H9 (cell line): ENCODE measurements around the gene SH2D1B. TPM values are rescaled to one million over a fixed set of nuclear protein-coding genes. Genes with fewer than 3 reads are reported as not detected.

ENCODE experiments used
- DNase-seq: peaks from one replicate; pipeline ENCODE4 v3.0.0-alpha.2; 2017
- H2AFZ ChIP-seq: one replicate; pipeline ENCODE4 v1.6.1; 2013; ENCODE audit warnings: mild to moderate bottlenecking, low read length, control low read depth, moderate library complexity
- H2AK5ac ChIP-seq: 2 replicates; pipeline ENCODE4 v1.6.1; 2013; ENCODE audit warnings: low read length, control low read depth, mixed read lengths; ENCODE audit not compliant: insufficient read length
- H2BK120ac ChIP-seq: one replicate; pipeline ENCODE4 v1.6.1; 2013; ENCODE audit warnings: low read depth, mild to moderate bottlenecking, low read length, control low read depth, inconsistent platforms; ENCODE audit not compliant: poor library complexity, severe bottlenecking
- H2BK12ac ChIP-seq: 2 replicates; pipeline ENCODE4 v1.6.1; 2013; ENCODE audit warnings: low read length, control low read depth, mixed read lengths, low read depth; ENCODE audit not compliant: insufficient read length
- H2BK15ac ChIP-seq: 2 replicates; pipeline ENCODE4 v1.6.1; 2013; ENCODE audit warnings: low read depth, low read length, control low read depth
- H2BK20ac ChIP-seq: one replicate; pipeline ENCODE4 v1.6.1; 2013; ENCODE audit warnings: low read depth, mild to moderate bottlenecking, low read length, control low read depth, inconsistent platforms; ENCODE audit not compliant: poor library complexity, severe bottlenecking
- H2BK5ac ChIP-seq: 2 replicates; pipeline ENCODE4 v1.6.1; 2013; ENCODE audit warnings: low read length, control low read depth, mixed read lengths; ENCODE audit not compliant: insufficient read length
- H3K14ac ChIP-seq: 2 replicates; pipeline ENCODE4 v1.6.1; 2013; ENCODE audit warnings: low read length, control low read depth; ENCODE audit not compliant: insufficient read depth
- H3K18ac ChIP-seq: 2 replicates; pipeline ENCODE4 v1.6.1; 2013; ENCODE audit warnings: low read depth, mild to moderate bottlenecking, mixed read lengths, low read length, control low read depth; ENCODE audit not compliant: insufficient read length
- H3K23ac ChIP-seq: 2 replicates; pipeline ENCODE4 v1.6.1; 2013; ENCODE audit warnings: low read length, control low read depth, mixed read lengths, low read depth; ENCODE audit not compliant: insufficient read length
- H3K23me2 ChIP-seq: 2 replicates; pipeline ENCODE4 v1.6.1; 2013; ENCODE audit warnings: low read depth, mild to moderate bottlenecking, mixed read lengths, low read length, control low read depth; ENCODE audit not compliant: insufficient read length, poor library complexity, severe bottlenecking
- H3K27ac ChIP-seq: 2 replicates; pipeline ENCODE4 v1.5.1; 2013; ENCODE audit warnings: low read length, control low read depth, mixed read lengths, low read depth; ENCODE audit not compliant: insufficient read length
- H3K27me3 ChIP-seq: 2 replicates; pipeline ENCODE4 v1.6.1; 2013; ENCODE audit warnings: low read length, control low read depth, inconsistent platforms; ENCODE audit not compliant: insufficient read depth
- H3K4ac ChIP-seq: 2 replicates; pipeline ENCODE4 v1.6.1; 2013; ENCODE audit warnings: low read depth, mild to moderate bottlenecking, control low read depth, inconsistent platforms, low read length, moderate library complexity
- H3K4me1 ChIP-seq: 2 replicates; pipeline ENCODE4 v1.6.1; 2013; ENCODE audit warnings: low read length, control low read depth, inconsistent platforms; ENCODE audit not compliant: insufficient read depth
- H3K4me2 ChIP-seq: 2 replicates; pipeline ENCODE4 v1.6.1; 2013; ENCODE audit warnings: low read length, control low read depth, mixed read lengths; ENCODE audit not compliant: insufficient read length, insufficient read depth
- H3K56ac ChIP-seq: 2 replicates; pipeline ENCODE4 v1.6.1; 2013; ENCODE audit warnings: low read depth, mild to moderate bottlenecking, mixed read lengths, low read length, control low read depth; ENCODE audit not compliant: insufficient read length
- H3K79me1 ChIP-seq: 2 replicates; pipeline ENCODE4 v1.6.1; 2013; ENCODE audit warnings: low read depth, mild to moderate bottlenecking, moderate library complexity, low read length, control low read depth, inconsistent platforms; ENCODE audit not compliant: insufficient read depth, poor library complexity, severe bottlenecking
- H3K79me2 ChIP-seq: 2 replicates; pipeline ENCODE4 v1.6.1; 2013; ENCODE audit warnings: low read length, control low read depth, inconsistent platforms; ENCODE audit not compliant: insufficient read depth
- H3K9ac ChIP-seq: 2 replicates; pipeline ENCODE4 v1.6.1; 2013; ENCODE audit warnings: low read length, control low read depth, mixed read lengths; ENCODE audit not compliant: insufficient read length; ENCODE audit errors: extremely low read depth
- H3K9me3 ChIP-seq: one replicate; pipeline ENCODE4 v1.6.1; 2013; ENCODE audit warnings: low read depth, low read length, inconsistent platforms; ENCODE audit not compliant: control insufficient read depth
- H3T11ph ChIP-seq: one replicate; pipeline ENCODE4 v1.6.1; 2013; ENCODE audit warnings: mild to moderate bottlenecking, low read length, control low read depth, inconsistent platforms
- H4K20me1 ChIP-seq: one replicate; pipeline ENCODE4 v1.6.1; 2013; ENCODE audit not compliant: control insufficient read depth, insufficient read length, insufficient read depth
- H4K5ac ChIP-seq: 2 replicates; pipeline ENCODE4 v1.6.1; 2013; ENCODE audit warnings: low read depth, mild to moderate bottlenecking, mixed read lengths, low read length, control low read depth; ENCODE audit not compliant: insufficient read length
- H4K8ac ChIP-seq: replicated peaks from 2 replicates; pipeline ENCODE4 v1.6.1; 2013; ENCODE audit warnings: low read length, control low read depth, mixed read lengths, low read depth; ENCODE audit not compliant: insufficient read length
- H4K91ac ChIP-seq: 2 replicates; pipeline ENCODE4 v1.6.1; 2013; ENCODE audit warnings: low read depth, mild to moderate bottlenecking, moderate library complexity, mixed read lengths, low read length, control low read depth; ENCODE audit not compliant: insufficient read length
- H3K27ac Mint-ChIP-seq, 3 experiments: 2 replicates in 2 of 3; 3 replicates in 1 of 3; pipeline ENCODE4 v1.8.0; 2020 to 2021; ENCODE audit warnings: mixed read lengths in 3 of 3, mild to moderate bottlenecking in 1 of 3, moderate library complexity in 1 of 3
- H3K27me3 Mint-ChIP-seq: 2 replicates; pipeline ENCODE4 v1.8.0; 2021; ENCODE audit warnings: low read depth, mild to moderate bottlenecking, moderate library complexity, mixed read lengths
- H3K36me3 Mint-ChIP-seq, 3 experiments: 2 replicates in 2 of 3; 3 replicates in 1 of 3; pipeline ENCODE4 v1.8.0; 2020 to 2021; ENCODE audit warnings: low read depth in 3 of 3, mixed read lengths in 3 of 3; ENCODE audit not compliant: insufficient read depth in 1 of 3
- H3K4me1 Mint-ChIP-seq, 2 experiments: 2 replicates each; pipeline ENCODE4 v1.8.0; 2020; ENCODE audit warnings: mixed read lengths in 2 of 2
- H3K4me3 Mint-ChIP-seq, 2 experiments: 2 replicates in 1 of 2; 3 replicates in 1 of 2; pipeline ENCODE4 v1.8.0; 2020 to 2021; ENCODE audit warnings: mild to moderate bottlenecking in 2 of 2, mixed read lengths in 2 of 2, moderate library complexity in 1 of 2
- H3K9me3 Mint-ChIP-seq, 2 experiments: 2 replicates in 1 of 2; 3 replicates in 1 of 2; pipeline ENCODE4 v1.8.0; 2020; ENCODE audit warnings: mild to moderate bottlenecking in 2 of 2, mixed read lengths in 2 of 2, moderate library complexity in 1 of 2
- CTCF ChIP-seq: fragments of 200-600 bp; sonication (generic); conservative IDR thresholded peaks from 3 replicates; pipeline ENCODE4 v1.8.0; 2021; ENCODE audit warnings: antibody characterized with exemption, mild to moderate bottlenecking
- WGBS: extraction: QIAGEN DNeasy Blood & Tissue Kit; methylation state at CpG from one replicate; pipeline ENCODE4 v1.1.7; 2013; ENCODE audit warnings: missing lambda C conversion rate, low lambda C conversion rate, mixed read lengths; ENCODE audit not compliant: insufficient read length; ENCODE audit errors: extremely low coverage; 5-methylcytosine and 5-hydroxymethylcytosine counted together
- total RNA-seq: library from RNA; stranded (reverse); gene quantifications from 2 replicates; pipeline ENCODE4 v1.2.1, GENCODE V29; 2021

The SH2D1B gene
- total RNA-seq, 1 experiment from 2014 or later = not detected

GRCh38 chr1:162380061-162380846 is 31.7 kb downstream of the SH2D1B start:
- Histone ChIP-seq H2BK15ac (no peak overlapping the region), H2AFZ (no peak overlapping the region), H3K27me3 (no peaks in the 10 kb centered on the region), H3T11ph (no peak overlapping the region), H4K20me1 (no peaks in the 10 kb centered on the region), H3K18ac (no peak overlapping the region), H3K79me1 (no peaks in the 10 kb centered on the region), H3K23me2 (no peaks in the 10 kb centered on the region), H3K23ac (no peak overlapping the region), H4K91ac (no peak overlapping the region), H3K27ac (no peak overlapping the region), H2BK120ac (no peak overlapping the region), H3K79me2 (no peaks in the 10 kb centered on the region), H3K4ac (no peak overlapping the region), H2BK12ac (no peak overlapping the region), H3K14ac (no peak overlapping the region), H3K9me3 (no peaks in the 10 kb centered on the region), H4K5ac (no peak overlapping the region), H2BK5ac (no peak overlapping the region), H2BK20ac (no peak overlapping the region), H3K4me1 (no peaks in the 10 kb centered on the region), H2AK5ac (no peak overlapping the region), H3K4me2 (no peak overlapping the region), H3K9ac (no peak overlapping the region), H3K56ac (no peak overlapping the region), H4K8ac (no peak overlapping the region)
- Mint-ChIP-seq H3K27me3 (no peaks in the 10 kb centered on the region; the same call in 1 of the 2 replicates), H3K27ac (no peak overlapping the region), H3K36me3 (peaks cover 8 to 23% (median 17%) of the 10 kb centered on the region in 3 experiments; a peak in 6 of 7 replicates), H3K4me1 (peaks cover 9 to 13% of the 10 kb centered on the region in 2 experiments), H3K4me3 (no peak overlapping the region), H3K9me3 (no peaks in the 10 kb centered on the region)
- no peak for DNase-seq
- WGBS = no CpG with 5 or more reads among the region's 6 CpGs
- TF ChIP-seq CTCF = no peak
